HEK293T (cell line): ENCODE results near the gene CHD3.

Experiments
- CTCF ChIA-PET: fragments of 350-600 bp; formaldehyde crosslinking; extraction: SDS; loops from one replicate; lab custom pipeline; 2021; ENCODE audit warnings: antibody characterized with exemption, inconsistent platforms; lab: Yijun Ruan, JAX
- POLR2A ChIA-PET: fragments of 350-600 bp; formaldehyde crosslinking; extraction: SDS; loops from one replicate; lab custom pipeline; 2020; ENCODE audit warnings: antibody characterized with exemption, inconsistent platforms; lab: Yijun Ruan, JAX
- DNase-seq: peaks from one replicate; pipeline ENCODE4 v3.0.0; 2012; ENCODE audit warnings: mixed read lengths; ENCODE audit errors: extremely low spot score
- ARNT ChIP-seq: fragments of 450-650 bp; IDR thresholded peaks from 2 replicates; pipeline ENCODE4 v1.6.1; 2017; ENCODE audit warnings: mild to moderate bottlenecking
- BHLHE40 ChIP-seq: fragments of 450-650 bp; IDR thresholded peaks from 2 replicates; pipeline ENCODE4 v1.6.1; 2016; ENCODE audit warnings: mild to moderate bottlenecking, moderate library complexity, borderline replicate concordance
- CTBP1 ChIP-seq: fragments of 450-650 bp; IDR thresholded peaks from 2 replicates; pipeline ENCODE4 v1.6.1; 2016; ENCODE audit warnings: borderline replicate concordance
- ELF4 ChIP-seq: fragments of 450-650 bp; IDR thresholded peaks from 2 replicates; pipeline ENCODE4 v1.6.1; 2017; ENCODE audit warnings: antibody characterized with exemption
- FOXA1 ChIP-seq: fragments of 450-650 bp; IDR thresholded peaks from 2 replicates; pipeline ENCODE4 v1.6.1; 2016; ENCODE audit warnings: mild to moderate bottlenecking
- FOXK2 ChIP-seq: fragments of 450-650 bp; IDR thresholded peaks from 2 replicates; pipeline ENCODE4 v1.6.1; 2016; ENCODE audit warnings: mild to moderate bottlenecking
- FOXM1 ChIP-seq: fragments of 450-650 bp; IDR thresholded peaks from 2 replicates; pipeline ENCODE4 v1.6.1; 2017; ENCODE audit warnings: mild to moderate bottlenecking, borderline replicate concordance
- HDGF ChIP-seq: fragments of 450-650 bp; IDR thresholded peaks from 2 replicates; pipeline ENCODE4 v1.6.1; 2017; ENCODE audit warnings: antibody characterized with exemption, borderline replicate concordance
- L3MBTL2 ChIP-seq: fragments of 450-650 bp; conservative IDR thresholded peaks from 2 replicates; pipeline ENCODE4 v1.6.1; 2016; ENCODE audit warnings: mild to moderate bottlenecking
- LEF1 ChIP-seq: fragments of 450-650 bp; IDR thresholded peaks from 2 replicates; pipeline ENCODE4 v1.6.1; 2017; ENCODE audit warnings: mild to moderate bottlenecking, borderline replicate concordance
- NFRKB ChIP-seq: fragments of 450-650 bp; IDR thresholded peaks from 2 replicates; pipeline ENCODE4 v1.6.1; 2016; ENCODE audit warnings: mild to moderate bottlenecking, moderate library complexity
- PKNOX1 ChIP-seq: fragments of 450-650 bp; IDR thresholded peaks from 2 replicates; pipeline ENCODE4 v1.6.1; 2016
- SP1 ChIP-seq: fragments of 450-650 bp; IDR thresholded peaks from 2 replicates; pipeline ENCODE4 v1.6.1; 2017
- SUZ12 ChIP-seq: fragments of 450-650 bp; IDR thresholded peaks from 2 replicates; pipeline ENCODE4 v1.6.1; 2016; ENCODE audit warnings: mild to moderate bottlenecking
- TARDBP ChIP-seq: fragments of 450-650 bp; IDR thresholded peaks from 2 replicates; pipeline ENCODE4 v1.6.1; 2016
- ZNF384 ChIP-seq: fragments of 450-650 bp; IDR thresholded peaks from 2 replicates; pipeline ENCODE4 v1.6.1; 2016

Gene CHD3

GRCh38 chr17:7864995-7865650 is 23.5 kb upstream of the CHD3 start:
- POLR2A ChIA-PET, result interaction anchor here (0.9 kb wide), 1 partner anchor 9 kb away, joined by 3 read pairs; no protein-coding TSS in a partner anchor

GRCh38 chr17:7867881-7868329 is 20.7 kb upstream of the CHD3 start:
- CTCF ChIA-PET, result no interaction called here
- no peak for DNase-seq
- POLR2A ChIA-PET, result no interaction called here
- no peak for TF ChIP-seq ZNF384
- no peak for TF ChIP-seq CTBP1
- no peak for TF ChIP-seq TARDBP
- no peak for TF ChIP-seq NFRKB
- no peak for TF ChIP-seq ELF4
- no peak for TF ChIP-seq FOXM1
- TF ChIP-seq SUZ12, result no peak
- no peak for TF ChIP-seq HDGF
- no peak for TF ChIP-seq LEF1
- no peak for TF ChIP-seq PKNOX1
- TF ChIP-seq L3MBTL2, result no peak
- TF ChIP-seq ARNT, result no peak
- TF ChIP-seq FOXA1, result no peak
- no peak for TF ChIP-seq SP1
- TF ChIP-seq FOXK2, result no peak
- TF ChIP-seq BHLHE40, result no peak

More at GRCh38 chr17:7864995-7865650, 23.5 kb upstream of the CHD3 start:
- CTCF ChIA-PET, result interaction anchor here (1.0 to 1.1 kb wide), 2 partner anchors 151 to 237 kb away, joined by 3 read pairs; partner anchors contain the start of gene SAT2
- TF ChIP-seq SP1 (no peak), HDGF (no peak), FOXK2 (no peak), BHLHE40 (no peak), PKNOX1 (no peak), NFRKB (no peak), FOXA1 (no peak), ARNT (no peak), FOXM1 (no peak), ELF4 (no peak), L3MBTL2 (no peak), SUZ12 (no peak)
- no peak for DNase-seq

GRCh38 chr17:7873051-7873450 is 15.5 kb upstream of the CHD3 start:
- TF ChIP-seq FOXA1, result no peak
- TF ChIP-seq HDGF, result no peak
- no peak for TF ChIP-seq TARDBP
- no peak for TF ChIP-seq SUZ12
- TF ChIP-seq ARNT, result no peak
- TF ChIP-seq FOXM1, result no peak
- no peak for TF ChIP-seq NFRKB
- TF ChIP-seq PKNOX1, result no peak
- no peak for TF ChIP-seq FOXK2
- TF ChIP-seq ELF4, result no peak
- no peak for TF ChIP-seq BHLHE40
- no peak for DNase-seq
- ChIA-PET POLR2A (interaction anchor here (1.0 kb wide), 1 partner anchor 8 kb away, joined by 3 read pairs; no protein-coding TSS in a partner anchor), CTCF (no interaction called here)

- POLR2A ChIA-PET, result interaction anchor here (0.6 to 0.9 kb wide), 2 partner anchors 33 to 291 kb away, joined by 3 read pairs; no protein-coding TSS in a partner anchor
- CTCF ChIA-PET, result no interaction called here
- no peak for DNase-seq
- no peak for TF ChIP-seq CTBP1
- no peak for TF ChIP-seq PKNOX1
- no peak for TF ChIP-seq HDGF
- no peak for TF ChIP-seq NFRKB
- no peak for TF ChIP-seq SP1
- TF ChIP-seq TARDBP, result no peak
These were observed 12.7 kb upstream of the CHD3 start for GRCh38 chr17:7875804-7876370.

- no peak for DNase-seq
- ChIA-PET CTCF (interaction anchor here (0.6 kb wide), 1 partner anchor 246 kb away, joined by 4 read pairs; no protein-coding TSS in a partner anchor), POLR2A (no interaction called here)
- TF ChIP-seq BHLHE40 (no peak), HDGF (no peak), FOXM1 (no peak), TARDBP (no peak), PKNOX1 (no peak), SUZ12 (no peak), LEF1 (no peak), ARNT (no peak), ZNF384 (no peak), FOXA1 (no peak), ELF4 (no peak), CTBP1 (no peak), NFRKB (no peak), FOXK2 (no peak), L3MBTL2 (no peak), SP1 (no peak)
These were observed 10.4 kb upstream of the CHD3 start for GRCh38 chr17:7878234-7878633.
